Lower leg skin (tissue), 3 donors: ENCODE results near the gene PSMD6.

Experiments used
- CTCF ChIP-seq, 3 donors: fragments of 450-650 bp; IDR thresholded peaks; one replicate each; pipeline ENCODE4 v1.5.1; 2016; ENCODE audit warnings: antibody characterized with exemption in 3 of 3, mild to moderate bottlenecking in 3 of 3, moderate library complexity in 2 of 3
- POLR2A ChIP-seq, 2 donors: fragments of 450-650 bp; IDR thresholded peaks; one replicate each; pipeline ENCODE4 v1.6.1; 2016 to 2017; ENCODE audit warnings: antibody characterized with exemption in 2 of 2, mild to moderate bottlenecking in 1 of 2, moderate library complexity in 1 of 2

- TF ChIP-seq CTCF (IDR thresholded peaks at IDR 0.05), result peak in 1 of 3 donors; percentile 53
- no peak for TF ChIP-seq POLR2A (IDR thresholded peaks at IDR 0.05)
These were observed 7.4 kb upstream of the PSMD6 start for GRCh38 chr3:64030741-64031140.
